Mammary epithelial cell (primary cell): Measurements from ENCODE around the gene SLC36A1.

Experiments used
- EZH2 ChIP-seq: IDR thresholded peaks from 2 replicates; pipeline ENCODE4 v1.6.1; 2012; ENCODE audit warnings: low read length, inconsistent platforms, borderline replicate concordance
- TF ChIP-seq, protein P1 (sequence below), 2 donors: IDR thresholded peaks in 1 of 2; conservative IDR thresholded peaks in 1 of 2; 2 replicates each; pipeline ENCODE4 v1.5.1; 2011 to 2012; ENCODE audit warnings: inconsistent platforms in 2 of 2, low read length in 2 of 2, mild to moderate bottlenecking in 2 of 2, control low read depth in 1 of 2, low read depth in 1 of 2; ENCODE audit not compliant: insufficient read depth in 1 of 2; ENCODE audit errors: extremely low read depth in 1 of 2

DNA sequence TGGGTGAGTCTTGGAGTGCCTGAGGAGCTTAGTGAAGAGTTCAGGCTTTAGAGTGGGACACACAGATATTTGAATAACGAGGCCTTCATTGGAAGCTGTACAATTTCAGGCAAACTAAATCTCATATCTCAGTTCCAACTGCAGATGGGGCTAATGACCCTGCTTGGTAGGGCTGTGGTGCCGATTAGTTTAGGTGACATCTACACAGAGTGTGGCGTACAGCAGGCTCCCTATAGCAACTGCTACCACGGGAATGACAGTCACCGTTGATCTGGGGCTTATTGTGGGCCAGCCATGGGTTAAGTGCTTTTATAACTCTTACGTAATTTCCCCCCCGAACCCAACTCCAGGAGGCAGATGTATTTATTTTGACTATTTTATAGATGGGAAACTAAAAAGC, 72.9 kb downstream of the SLC36A1 start:
- no peak for TF ChIP-seq EZH2
- TF ChIP-seq, protein P1, sequence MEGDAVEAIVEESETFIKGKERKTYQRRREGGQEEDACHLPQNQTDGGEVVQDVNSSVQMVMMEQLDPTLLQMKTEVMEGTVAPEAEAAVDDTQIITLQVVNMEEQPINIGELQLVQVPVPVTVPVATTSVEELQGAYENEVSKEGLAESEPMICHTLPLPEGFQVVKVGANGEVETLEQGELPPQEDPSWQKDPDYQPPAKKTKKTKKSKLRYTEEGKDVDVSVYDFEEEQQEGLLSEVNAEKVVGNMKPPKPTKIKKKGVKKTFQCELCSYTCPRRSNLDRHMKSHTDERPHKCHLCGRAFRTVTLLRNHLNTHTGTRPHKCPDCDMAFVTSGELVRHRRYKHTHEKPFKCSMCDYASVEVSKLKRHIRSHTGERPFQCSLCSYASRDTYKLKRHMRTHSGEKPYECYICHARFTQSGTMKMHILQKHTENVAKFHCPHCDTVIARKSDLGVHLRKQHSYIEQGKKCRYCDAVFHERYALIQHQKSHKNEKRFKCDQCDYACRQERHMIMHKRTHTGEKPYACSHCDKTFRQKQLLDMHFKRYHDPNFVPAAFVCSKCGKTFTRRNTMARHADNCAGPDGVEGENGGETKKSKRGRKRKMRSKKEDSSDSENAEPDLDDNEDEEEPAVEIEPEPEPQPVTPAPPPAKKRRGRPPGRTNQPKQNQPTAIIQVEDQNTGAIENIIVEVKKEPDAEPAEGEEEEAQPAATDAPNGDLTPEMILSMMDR (conservative IDR thresholded peaks at IDR 0.05 in 1 of 2, IDR thresholded peaks at IDR 0.05 in 1 of 2; ENCODE audit: extremely low read depth in 1 of 2, insufficient read depth in 1 of 2, low read depth in 1 of 2, low read length in 2 of 2), result no peak
